Erythroblast (primary cell): Measurements from ENCODE around the gene NFATC1.

ENCODE experiments used
- DNase-seq, 2 experiments: peaks; one replicate each; lab custom pipeline; 2025; lab: John Stamatoyannopoulos, UW
- GATA1 ChIP-seq: IDR thresholded peaks from 2 replicates; pipeline ENCODE4 v1.6.1; 2011; ENCODE audit warnings: low read depth, mild to moderate bottlenecking, control low read depth, low read length, moderate library complexity
- POLR2A ChIP-seq: IDR thresholded peaks from 2 replicates; pipeline ENCODE4 v1.6.1; 2011; ENCODE audit warnings: mild to moderate bottlenecking, low read length

The NFATC1 gene

GRCh38 chr18:79469751-79470505, 74.2 kb downstream of the NFATC1 start:
- TF ChIP-seq POLR2A (no peak), GATA1 (no peak)
- no peak for DNase-seq

- TF ChIP-seq POLR2A (no peak), GATA1 (no peak)
- no peak for DNase-seq
Observed at GRCh38 chr18:79470547-79470946, 74.8 kb downstream of the NFATC1 start.

- TF ChIP-seq GATA1, result no peak
- TF ChIP-seq POLR2A, result no peak
- no peak for DNase-seq
Observed at GRCh38 chr18:79471046-79471445, 75.3 kb downstream of the NFATC1 start.

GRCh38 chr18:79471597-79471996, 75.9 kb downstream of the NFATC1 start:
- TF ChIP-seq POLR2A (no peak), GATA1 (no peak)
- no peak for DNase-seq

- TF ChIP-seq POLR2A (no peak), GATA1 (no peak)
- DNase-seq, result no peak
Observed at GRCh38 chr18:79472176-79472575, 76.4 kb downstream of the NFATC1 start.

GRCh38 chr18:79472946-79473345, 77.2 kb downstream of the NFATC1 start:
- DNase-seq, result no peak
- no peak for TF ChIP-seq GATA1
- TF ChIP-seq POLR2A, result no peak

- TF ChIP-seq POLR2A (no peak), GATA1 (no peak)
- DNase-seq, result no peak
Observed at GRCh38 chr18:79476031-79476917, 80.5 kb downstream of the NFATC1 start.

GRCh38 chr18:79476918-79477571, 81.3 kb downstream of the NFATC1 start:
- no peak for TF ChIP-seq POLR2A
- no peak for TF ChIP-seq GATA1
- no peak for DNase-seq

- no peak for DNase-seq
Observed at GRCh38 chr18:79477711-79478483, 82.2 kb downstream of the NFATC1 start.

GRCh38 chr18:79478484-79479115, 82.9 kb downstream of the NFATC1 start:
- no peak for DNase-seq
- no peak for TF ChIP-seq POLR2A
- no peak for TF ChIP-seq GATA1

More at GRCh38 chr18:79477711-79478483, 82.2 kb downstream of the NFATC1 start:
- no peak for TF ChIP-seq POLR2A

GRCh38 chr18:79479116-79479760, 83.5 kb downstream of the NFATC1 start:
- TF ChIP-seq POLR2A (no peak), GATA1 (no peak)

GRCh38 chr18:79479761-79480161, 84.0 kb downstream of the NFATC1 start:
- no peak for DNase-seq
- TF ChIP-seq GATA1 (no peak), POLR2A (no peak)

More at GRCh38 chr18:79479116-79479760, 83.5 kb downstream of the NFATC1 start:
- no peak for DNase-seq
